H9 (cell line): Measurements from ENCODE around the gene PLEKHM3. TPM values are rescaled to one million over a fixed set of nuclear protein-coding genes. Genes with fewer than 3 reads are reported as not detected.

Experiments
- DNase-seq: peaks from one replicate; pipeline ENCODE4 v3.0.0-alpha.2; 2017
- H2AFZ ChIP-seq: one replicate; pipeline ENCODE4 v1.6.1; 2013; ENCODE audit warnings: mild to moderate bottlenecking, low read length, control low read depth, moderate library complexity
- H2AK5ac ChIP-seq: 2 replicates; pipeline ENCODE4 v1.6.1; 2013; ENCODE audit warnings: low read length, control low read depth, mixed read lengths; ENCODE audit not compliant: insufficient read length
- H2BK120ac ChIP-seq: one replicate; pipeline ENCODE4 v1.6.1; 2013; ENCODE audit warnings: low read depth, mild to moderate bottlenecking, low read length, control low read depth, inconsistent platforms; ENCODE audit not compliant: poor library complexity, severe bottlenecking
- H2BK12ac ChIP-seq: 2 replicates; pipeline ENCODE4 v1.6.1; 2013; ENCODE audit warnings: low read length, control low read depth, mixed read lengths, low read depth; ENCODE audit not compliant: insufficient read length
- H2BK15ac ChIP-seq: 2 replicates; pipeline ENCODE4 v1.6.1; 2013; ENCODE audit warnings: low read depth, low read length, control low read depth
- H2BK20ac ChIP-seq: one replicate; pipeline ENCODE4 v1.6.1; 2013; ENCODE audit warnings: low read depth, mild to moderate bottlenecking, low read length, control low read depth, inconsistent platforms; ENCODE audit not compliant: poor library complexity, severe bottlenecking
- H2BK5ac ChIP-seq: 2 replicates; pipeline ENCODE4 v1.6.1; 2013; ENCODE audit warnings: low read length, control low read depth, mixed read lengths; ENCODE audit not compliant: insufficient read length
- H3K14ac ChIP-seq: 2 replicates; pipeline ENCODE4 v1.6.1; 2013; ENCODE audit warnings: low read length, control low read depth; ENCODE audit not compliant: insufficient read depth
- H3K18ac ChIP-seq: 2 replicates; pipeline ENCODE4 v1.6.1; 2013; ENCODE audit warnings: low read depth, mild to moderate bottlenecking, mixed read lengths, low read length, control low read depth; ENCODE audit not compliant: insufficient read length
- H3K23ac ChIP-seq: 2 replicates; pipeline ENCODE4 v1.6.1; 2013; ENCODE audit warnings: low read length, control low read depth, mixed read lengths, low read depth; ENCODE audit not compliant: insufficient read length
- H3K23me2 ChIP-seq: 2 replicates; pipeline ENCODE4 v1.6.1; 2013; ENCODE audit warnings: low read depth, mild to moderate bottlenecking, mixed read lengths, low read length, control low read depth; ENCODE audit not compliant: insufficient read length, poor library complexity, severe bottlenecking
- H3K27ac ChIP-seq: 2 replicates; pipeline ENCODE4 v1.5.1; 2013; ENCODE audit warnings: low read length, control low read depth, mixed read lengths, low read depth; ENCODE audit not compliant: insufficient read length
- H3K27me3 ChIP-seq: 2 replicates; pipeline ENCODE4 v1.6.1; 2013; ENCODE audit warnings: low read length, control low read depth, inconsistent platforms; ENCODE audit not compliant: insufficient read depth
- H3K4ac ChIP-seq: 2 replicates; pipeline ENCODE4 v1.6.1; 2013; ENCODE audit warnings: low read depth, mild to moderate bottlenecking, control low read depth, inconsistent platforms, low read length, moderate library complexity
- H3K4me1 ChIP-seq: 2 replicates; pipeline ENCODE4 v1.6.1; 2013; ENCODE audit warnings: low read length, control low read depth, inconsistent platforms; ENCODE audit not compliant: insufficient read depth
- H3K4me2 ChIP-seq: 2 replicates; pipeline ENCODE4 v1.6.1; 2013; ENCODE audit warnings: low read length, control low read depth, mixed read lengths; ENCODE audit not compliant: insufficient read length, insufficient read depth
- H3K56ac ChIP-seq: 2 replicates; pipeline ENCODE4 v1.6.1; 2013; ENCODE audit warnings: low read depth, mild to moderate bottlenecking, mixed read lengths, low read length, control low read depth; ENCODE audit not compliant: insufficient read length
- H3K79me1 ChIP-seq: 2 replicates; pipeline ENCODE4 v1.6.1; 2013; ENCODE audit warnings: low read depth, mild to moderate bottlenecking, moderate library complexity, low read length, control low read depth, inconsistent platforms; ENCODE audit not compliant: insufficient read depth, poor library complexity, severe bottlenecking
- H3K79me2 ChIP-seq: 2 replicates; pipeline ENCODE4 v1.6.1; 2013; ENCODE audit warnings: low read length, control low read depth, inconsistent platforms; ENCODE audit not compliant: insufficient read depth
- H3K9ac ChIP-seq: 2 replicates; pipeline ENCODE4 v1.6.1; 2013; ENCODE audit warnings: low read length, control low read depth, mixed read lengths; ENCODE audit not compliant: insufficient read length; ENCODE audit errors: extremely low read depth
- H3K9me3 ChIP-seq: one replicate; pipeline ENCODE4 v1.6.1; 2013; ENCODE audit warnings: low read depth, low read length, inconsistent platforms; ENCODE audit not compliant: control insufficient read depth
- H3T11ph ChIP-seq: one replicate; pipeline ENCODE4 v1.6.1; 2013; ENCODE audit warnings: mild to moderate bottlenecking, low read length, control low read depth, inconsistent platforms
- H4K20me1 ChIP-seq: one replicate; pipeline ENCODE4 v1.6.1; 2013; ENCODE audit not compliant: control insufficient read depth, insufficient read length, insufficient read depth
- H4K5ac ChIP-seq: 2 replicates; pipeline ENCODE4 v1.6.1; 2013; ENCODE audit warnings: low read depth, mild to moderate bottlenecking, mixed read lengths, low read length, control low read depth; ENCODE audit not compliant: insufficient read length
- H4K8ac ChIP-seq: replicated peaks from 2 replicates; pipeline ENCODE4 v1.6.1; 2013; ENCODE audit warnings: low read length, control low read depth, mixed read lengths, low read depth; ENCODE audit not compliant: insufficient read length
- H4K91ac ChIP-seq: 2 replicates; pipeline ENCODE4 v1.6.1; 2013; ENCODE audit warnings: low read depth, mild to moderate bottlenecking, moderate library complexity, mixed read lengths, low read length, control low read depth; ENCODE audit not compliant: insufficient read length
- H3K27ac Mint-ChIP-seq, 3 experiments: 2 replicates in 2 of 3; 3 replicates in 1 of 3; pipeline ENCODE4 v1.8.0; 2020 to 2021; ENCODE audit warnings: mixed read lengths in 3 of 3, mild to moderate bottlenecking in 1 of 3, moderate library complexity in 1 of 3
- H3K27me3 Mint-ChIP-seq: 2 replicates; pipeline ENCODE4 v1.8.0; 2021; ENCODE audit warnings: low read depth, mild to moderate bottlenecking, moderate library complexity, mixed read lengths
- H3K36me3 Mint-ChIP-seq, 3 experiments: 2 replicates in 2 of 3; 3 replicates in 1 of 3; pipeline ENCODE4 v1.8.0; 2020 to 2021; ENCODE audit warnings: low read depth in 3 of 3, mixed read lengths in 3 of 3; ENCODE audit not compliant: insufficient read depth in 1 of 3
- H3K4me1 Mint-ChIP-seq, 2 experiments: 2 replicates each; pipeline ENCODE4 v1.8.0; 2020; ENCODE audit warnings: mixed read lengths in 2 of 2
- H3K4me3 Mint-ChIP-seq, 2 experiments: 2 replicates in 1 of 2; 3 replicates in 1 of 2; pipeline ENCODE4 v1.8.0; 2020 to 2021; ENCODE audit warnings: mild to moderate bottlenecking in 2 of 2, mixed read lengths in 2 of 2, moderate library complexity in 1 of 2
- H3K9me3 Mint-ChIP-seq, 2 experiments: 2 replicates in 1 of 2; 3 replicates in 1 of 2; pipeline ENCODE4 v1.8.0; 2020; ENCODE audit warnings: mild to moderate bottlenecking in 2 of 2, mixed read lengths in 2 of 2, moderate library complexity in 1 of 2
- CTCF ChIP-seq: fragments of 200-600 bp; sonication (generic); conservative IDR thresholded peaks from 3 replicates; pipeline ENCODE4 v1.8.0; 2021; ENCODE audit warnings: antibody characterized with exemption, mild to moderate bottlenecking
- WGBS: extraction: QIAGEN DNeasy Blood & Tissue Kit; methylation state at CpG from one replicate; pipeline ENCODE4 v1.1.7; 2013; ENCODE audit warnings: missing lambda C conversion rate, low lambda C conversion rate, mixed read lengths; ENCODE audit not compliant: insufficient read length; ENCODE audit errors: extremely low coverage; 5-methylcytosine and 5-hydroxymethylcytosine counted together
- total RNA-seq: library from RNA; stranded (reverse); gene quantifications from 2 replicates; pipeline ENCODE4 v1.2.1, GENCODE V29; 2021

Gene PLEKHM3
- total RNA-seq, 1 experiment from 2014 or later = 7.5 TPM

- no peak overlapping the region for H3K23ac ChIP-seq
- peaks cover 2% of the 10 kb centered on the region for H3K4me1 ChIP-seq
- WGBS = no CpG with 5 or more reads among the region's 3 CpGs
- no peaks in the 10 kb centered on the region for H3K79me1 ChIP-seq
- no peak overlapping the region for H2AK5ac ChIP-seq
- TF ChIP-seq CTCF = no peak
- H3K27ac Mint-ChIP-seq = peak overlapping the region in 1 of 3 experiments; percentile 49; a peak in 2 of 7 replicates
- H2BK120ac ChIP-seq = peak overlapping the region; percentile 16
- no peaks in the 10 kb centered on the region for H3K79me2 ChIP-seq
- no peaks in the 10 kb centered on the region for H3K9me3 Mint-ChIP-seq
- no peak overlapping the region; a peak in 1 of 5 replicates for H3K4me3 Mint-ChIP-seq
- no peak overlapping the region for H4K5ac ChIP-seq
- H3K27ac ChIP-seq = no peak overlapping the region
- H3K14ac ChIP-seq = no peak overlapping the region
- H3K9me3 ChIP-seq = no peaks in the 10 kb centered on the region
- H3K27me3 ChIP-seq = no peaks in the 10 kb centered on the region
- H3K4me2 ChIP-seq = no peak overlapping the region
- no peak overlapping the region for H2BK20ac ChIP-seq
- H3K9ac ChIP-seq = no peak overlapping the region
- H3K56ac ChIP-seq = no peak overlapping the region
- no peaks in the 10 kb centered on the region for H4K20me1 ChIP-seq
- H3K23me2 ChIP-seq = no peaks in the 10 kb centered on the region
- peaks cover 25 to 27% of the 10 kb centered on the region in 2 experiments for H3K4me1 Mint-ChIP-seq
- no peak overlapping the region for H2BK5ac ChIP-seq
- peak overlapping the region; percentile 80 for H2AFZ ChIP-seq
- H4K91ac ChIP-seq = no peak overlapping the region
- H2BK12ac ChIP-seq = no peak overlapping the region
- H4K8ac ChIP-seq = no peak overlapping the region
- H3K36me3 Mint-ChIP-seq = no peaks in the 10 kb centered on the region
- no peak overlapping the region for H3T11ph ChIP-seq
- H3K27me3 Mint-ChIP-seq = no peaks in the 10 kb centered on the region
- no peak for DNase-seq
- H3K18ac ChIP-seq = peak overlapping the region; percentile 42
- no peak overlapping the region for H2BK15ac ChIP-seq
- H3K4ac ChIP-seq = no peak overlapping the region
These were observed 224.1 kb downstream of the PLEKHM3 start for GRCh38 chr2:207801259-207801658.
